Stimulated activated CD8-positive, alpha-beta memory T cell treated with anti-CD3 and anti-CD28 coated beads, Interleukin-7, amount 100 ng/mL, for 48 hours (primary cell): ENCODE results near the gene PTGES3.

Experiments used
- DNase-seq, 2 donors: peaks; one replicate each; pipeline ENCODE4 v3.0.0-alpha.2; 2020; ENCODE audit warnings: low read depth in 1 of 2; ENCODE audit errors: extremely low read depth in 1 of 2

Gene PTGES3

GRCh38 chr12:56631790-56632700, 56.0 kb downstream of the PTGES3 start:
- DNase-seq, result no peak

- peak; percentile 74 to 86 for DNase-seq
Observed at GRCh38 chr12:56630180-56630632, 57.9 kb downstream of the PTGES3 start, which contains the start of gene BAZ2A. BAZ2A (minus strand) TSS chr12:56630326; CDS start chr12:56617530, 12,796 bp downstream.

GRCh38 chr12:56629459-56630179, 58.5 kb downstream of the PTGES3 start:
- DNase-seq, result no peak

GRCh38 chr12:56628671-56629458, 59.2 kb downstream of the PTGES3 start:
- DNase-seq, result no peak

- no peak for DNase-seq
Observed at GRCh38 chr12:56626701-56627100, 61.4 kb downstream of the PTGES3 start.

GRCh38 chr12:56622535-56622934, 65.5 kb downstream of the PTGES3 start:
- no peak for DNase-seq

GRCh38 chr12:56616925-56617324, 71.2 kb downstream of the PTGES3 start:
- no peak for DNase-seq

- no peak for DNase-seq
Observed at GRCh38 chr12:56616244-56616643, 71.8 kb downstream of the PTGES3 start.

- DNase-seq, result no peak
Observed at GRCh38 chr12:56614627-56615026, 73.5 kb downstream of the PTGES3 start.
